Activated naive CD8-positive, alpha-beta T cell treated with anti-CD3 and anti-CD28 coated beads, Interleukin-2, amount 10 ng/mL, durations not matched to agents 7 days and 5 days (primary cell): ENCODE results near the gene ERO1A. TPM values are rescaled to one million over a fixed set of nuclear protein-coding genes. Genes with fewer than 3 reads are reported as not detected.

Experiments
- ATAC-seq: fragments of 150-1000 bp; cut with Tn5 transposase; one replicate; pipeline ENCODE4 v1.10.0; 2021; ENCODE audit warnings: low read depth, moderate library complexity
- POLR2A ChIA-PET: fragments of 350-600 bp; sonication (Branson Sonifier 250); formaldehyde crosslinking; loops from one replicate; lab custom pipeline; 2021; ENCODE audit warnings: antibody characterized with exemption; lab: Charles Lee
- DNase-seq: peaks from one replicate; pipeline ENCODE4 v3.0.0; 2021
- H3K27ac Mint-ChIP-seq: one replicate; pipeline ENCODE4 v1.8.0; 2022; ENCODE audit warnings: mild to moderate bottlenecking, mixed read lengths
- H3K27me3 Mint-ChIP-seq: one replicate; pipeline ENCODE4 v1.8.0; 2022; ENCODE audit warnings: mild to moderate bottlenecking, moderate library complexity, mixed read lengths
- H3K36me3 Mint-ChIP-seq: one replicate; pipeline ENCODE4 v1.8.0; 2021; ENCODE audit warnings: mild to moderate bottlenecking, mixed read lengths
- H3K4me1 Mint-ChIP-seq: one replicate; pipeline ENCODE4 v1.8.0; 2021; ENCODE audit warnings: mixed read lengths
- H3K4me3 Mint-ChIP-seq: one replicate; pipeline ENCODE4 v1.8.0; 2022; ENCODE audit warnings: mild to moderate bottlenecking, moderate library complexity, mixed read lengths
- H3K9me3 Mint-ChIP-seq: one replicate; pipeline ENCODE4 v1.8.0; 2021; ENCODE audit warnings: mixed read lengths
- total RNA-seq, 2 experiments: library from RNA; stranded (reverse); gene quantifications; one replicate each; pipeline ENCODE4 v1.2.3, GENCODE V29; 2021

The ERO1A gene
- total RNA-seq, 2 experiments from 2014 or later, result 185 to 203 TPM

DNA sequence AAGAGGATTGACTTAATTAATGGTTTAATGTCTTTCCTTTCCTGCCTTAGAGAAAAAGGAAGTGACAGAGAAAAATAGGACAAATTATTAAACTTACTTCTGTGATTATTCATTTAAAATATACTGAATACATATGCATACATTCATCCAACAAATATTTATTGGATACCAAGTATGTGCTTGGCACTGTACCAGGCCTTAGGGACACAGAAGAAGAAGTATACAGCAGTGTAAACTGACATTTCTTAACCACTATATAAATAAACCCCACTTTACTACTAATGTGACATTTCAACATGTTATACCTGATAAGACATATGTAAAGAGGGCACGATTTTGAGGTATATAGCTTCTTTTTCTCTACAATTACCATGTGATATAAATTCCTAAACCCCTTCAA is 53.6 kb downstream of the ERO1A start:
- peaks cover 41% of the 10 kb centered on the region for H3K36me3 Mint-ChIP-seq
- POLR2A ChIA-PET, result interaction anchor here (0.7 kb wide), 1 partner anchor 182 kb away, joined by 4 read pairs; no protein-coding TSS in a partner anchor
- ATAC-seq, result no peak

DNA sequence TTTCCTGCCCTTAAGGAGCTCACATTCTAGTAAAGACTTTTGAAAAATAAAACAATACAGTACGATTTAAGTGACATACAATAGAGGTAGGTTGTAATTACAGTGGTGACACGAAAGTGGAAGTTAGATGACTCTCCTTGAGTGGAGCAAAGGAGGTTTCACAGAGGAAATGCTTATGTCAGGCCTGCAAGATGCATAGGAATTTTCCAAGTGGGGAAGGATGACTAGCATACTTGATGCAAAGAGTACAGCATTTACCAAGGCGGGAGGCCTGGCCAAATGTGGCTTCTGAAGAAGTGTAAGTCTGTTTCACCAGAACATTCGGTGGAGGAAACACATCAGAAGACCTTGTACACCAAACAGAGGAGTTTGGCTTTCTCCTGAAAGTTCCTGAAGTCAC is 55.2 kb downstream of the ERO1A start:
- peaks cover 31% of the 10 kb centered on the region for H3K36me3 Mint-ChIP-seq
- no peak for DNase-seq
- H3K4me3 Mint-ChIP-seq, result no peak overlapping the region
- no peak for ATAC-seq
- H3K9me3 Mint-ChIP-seq, result peaks cover 4% of the 10 kb centered on the region
- peaks cover 4% of the 10 kb centered on the region for H3K4me1 Mint-ChIP-seq
- H3K27ac Mint-ChIP-seq, result no peak overlapping the region
- POLR2A ChIA-PET, result no interaction called here
- no peaks in the 10 kb centered on the region for H3K27me3 Mint-ChIP-seq

More for the DNA sequence above, 53.6 kb downstream of the ERO1A start:
- Mint-ChIP-seq H3K27ac (no peak overlapping the region), H3K4me3 (no peak overlapping the region), H3K9me3 (peaks cover 4% of the 10 kb centered on the region), H3K27me3 (no peaks in the 10 kb centered on the region), H3K4me1 (peaks cover 4% of the 10 kb centered on the region)
- DNase-seq, result no peak

DNA sequence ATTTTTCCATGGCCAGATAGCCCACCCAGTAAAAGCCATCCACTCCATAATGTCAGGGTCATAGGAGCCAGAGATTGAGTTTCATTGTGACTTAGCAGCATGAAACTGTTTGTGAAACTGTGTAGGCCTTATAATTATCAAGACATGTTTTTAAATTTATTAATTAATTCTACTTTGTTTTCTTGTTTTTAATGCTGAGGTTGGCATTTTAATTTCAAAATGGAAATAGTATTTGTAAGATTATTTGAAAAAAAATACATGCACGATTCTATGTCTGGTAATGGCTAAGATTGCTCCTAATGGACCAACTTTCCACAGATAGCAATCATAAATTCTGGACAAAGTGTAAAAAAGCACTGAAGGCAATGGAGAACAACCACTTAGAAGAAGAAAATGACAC is 75.7 kb downstream of the ERO1A start:
- no peak for ATAC-seq
- DNase-seq, result no peak
- H3K36me3 Mint-ChIP-seq, result no peaks in the 10 kb centered on the region
- H3K27ac Mint-ChIP-seq, result no peak overlapping the region
- POLR2A ChIA-PET, result no interaction called here
- H3K9me3 Mint-ChIP-seq, result no peaks in the 10 kb centered on the region
- H3K27me3 Mint-ChIP-seq, result peaks cover 12% of the 10 kb centered on the region
- no peak overlapping the region for H3K4me3 Mint-ChIP-seq
- H3K4me1 Mint-ChIP-seq, result peaks cover 2% of the 10 kb centered on the region

DNA sequence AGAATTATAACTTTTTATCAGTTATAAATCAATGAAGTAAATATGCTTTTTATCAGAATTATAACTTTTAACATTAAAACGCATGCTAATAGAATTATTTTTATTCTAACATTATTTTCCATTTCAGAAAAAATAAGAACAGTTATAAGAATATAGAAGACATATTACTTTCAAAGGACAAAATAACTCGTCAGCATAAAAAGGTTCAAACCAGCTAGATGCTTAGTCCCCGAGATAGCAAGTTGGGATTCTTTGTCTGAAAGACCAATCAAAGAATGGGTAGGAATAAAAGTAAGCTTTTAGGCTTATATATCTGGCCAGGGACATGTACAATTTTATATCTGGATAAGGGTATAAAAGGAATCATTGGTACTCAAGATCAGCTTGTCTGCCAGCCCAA is 76.8 kb downstream of the ERO1A start:
- H3K9me3 Mint-ChIP-seq, result no peaks in the 10 kb centered on the region
- ATAC-seq (no peak), DNase-seq (no peak)
- H3K36me3 Mint-ChIP-seq, result no peaks in the 10 kb centered on the region
- peaks cover 12% of the 10 kb centered on the region for H3K27me3 Mint-ChIP-seq
- POLR2A ChIA-PET, result no interaction called here
- H3K27ac Mint-ChIP-seq, result no peak overlapping the region
- H3K4me1 Mint-ChIP-seq, result peaks cover 2% of the 10 kb centered on the region
- no peak overlapping the region for H3K4me3 Mint-ChIP-seq

DNA sequence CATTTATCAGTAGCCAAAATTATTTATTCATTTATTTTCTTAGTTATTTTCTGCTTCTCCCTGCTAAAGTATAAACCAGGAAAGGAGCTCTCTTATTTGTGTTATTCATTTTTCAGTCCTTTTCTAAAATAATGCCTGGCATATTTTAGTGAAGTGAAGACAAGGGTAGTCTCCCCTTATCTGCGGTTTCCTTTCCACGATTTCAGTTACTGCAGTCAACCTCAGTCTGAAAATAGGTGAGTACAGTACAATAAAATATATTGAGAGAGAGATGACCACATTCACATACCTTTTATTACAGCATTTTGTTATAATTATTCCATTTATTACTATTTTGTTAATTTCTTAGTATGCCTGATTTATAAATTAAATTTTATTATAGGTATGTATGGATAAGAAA is 85.2 kb downstream of the ERO1A start:
- peaks cover under 1% of the 10 kb centered on the region for H3K36me3 Mint-ChIP-seq
- POLR2A ChIA-PET, result no interaction called here
- H3K9me3 Mint-ChIP-seq, result peaks cover 8% of the 10 kb centered on the region
- H3K27ac Mint-ChIP-seq, result no peak overlapping the region
- H3K27me3 Mint-ChIP-seq, result peaks cover 11% of the 10 kb centered on the region
- no peak overlapping the region for H3K4me3 Mint-ChIP-seq
- DNase-seq (no peak), ATAC-seq (no peak)
- H3K4me1 Mint-ChIP-seq, result no peaks in the 10 kb centered on the region

DNA sequence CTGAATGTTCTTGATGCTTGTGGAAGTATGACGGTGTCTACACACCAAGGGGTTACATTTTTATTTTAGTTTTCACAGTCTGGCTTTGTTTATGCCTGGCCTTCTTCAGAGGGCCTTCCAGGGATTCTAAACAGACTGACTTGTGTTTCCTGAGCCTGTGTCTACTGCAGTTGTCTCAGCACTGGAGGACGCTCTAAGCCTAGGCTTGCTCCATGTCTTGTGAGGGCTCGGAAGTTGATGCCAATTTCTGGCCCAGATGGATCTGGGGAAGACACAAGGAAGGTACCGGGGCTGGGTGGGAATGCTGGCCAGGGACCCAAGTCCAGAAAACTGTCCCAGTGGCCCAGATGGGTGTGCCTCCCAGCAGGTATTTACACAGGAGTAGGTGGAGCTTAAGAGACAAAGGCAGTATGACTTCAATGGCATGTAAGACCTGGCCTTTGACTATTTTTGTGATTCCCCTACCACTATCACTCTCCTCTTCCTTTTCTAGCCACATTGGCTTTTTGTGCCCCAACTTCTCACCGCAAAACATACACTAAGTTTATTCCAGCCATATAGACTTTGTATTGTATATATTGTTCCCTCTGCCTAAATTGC is 85.8 kb downstream of the ERO1A start:
- Mint-ChIP-seq H3K27ac (no peak overlapping the region), H3K27me3 (peaks cover 10% of the 10 kb centered on the region), H3K4me3 (no peak overlapping the region), H3K4me1 (no peaks in the 10 kb centered on the region), H3K9me3 (peaks cover 10% of the 10 kb centered on the region), H3K36me3 (peaks cover 2% of the 10 kb centered on the region)
- ATAC-seq (no peak), DNase-seq (no peak)
- POLR2A ChIA-PET, result no interaction called here

DNA sequence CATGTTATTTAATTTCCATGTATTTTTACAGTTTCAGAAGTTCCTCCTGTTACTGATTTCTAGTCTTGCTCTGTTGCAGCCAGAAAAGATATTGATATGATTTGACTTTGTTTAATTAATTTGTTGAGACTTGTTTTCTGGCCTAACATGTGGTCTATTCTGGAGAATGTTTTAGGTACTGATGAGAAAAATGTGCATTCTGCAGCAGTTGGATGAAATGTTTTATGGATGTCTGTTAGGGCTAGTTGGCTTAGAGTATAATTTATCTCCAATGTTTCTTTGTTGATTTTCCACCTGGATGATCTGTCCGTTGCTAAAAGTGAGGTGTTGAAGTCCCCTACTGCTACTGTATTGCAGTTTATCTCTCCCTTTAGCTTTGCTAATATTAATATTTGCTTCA is 88.3 kb downstream of the ERO1A start:
- Mint-ChIP-seq H3K9me3 (peaks cover 10% of the 10 kb centered on the region), H3K4me1 (peaks cover 5% of the 10 kb centered on the region), H3K36me3 (peaks cover 2% of the 10 kb centered on the region), H3K27me3 (peaks cover 17% of the 10 kb centered on the region), H3K4me3 (no peak overlapping the region), H3K27ac (no peak overlapping the region)
- POLR2A ChIA-PET, result no interaction called here
- DNase-seq (no peak), ATAC-seq (no peak)

DNA sequence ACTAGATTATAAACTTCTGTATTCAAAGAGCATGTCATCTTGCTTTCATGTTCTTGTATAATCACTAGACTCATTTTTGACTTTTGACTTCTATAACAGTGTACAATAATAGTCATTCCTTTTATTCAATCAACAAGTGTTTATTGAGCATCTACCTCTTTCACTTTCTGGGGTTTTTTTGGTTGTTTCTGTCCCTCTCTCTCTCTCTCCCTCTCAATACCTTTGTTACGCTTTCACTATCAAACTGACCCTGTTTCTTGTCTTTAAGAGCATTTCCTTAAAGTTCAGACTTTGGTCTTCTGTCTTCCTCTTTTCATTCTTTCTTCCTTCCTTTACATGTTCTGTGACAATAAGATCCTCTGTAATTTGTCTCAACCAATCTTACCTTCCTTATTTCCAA is 93.2 kb downstream of the ERO1A start:
- peaks cover 5% of the 10 kb centered on the region for H3K4me1 Mint-ChIP-seq
- peak overlapping the region; percentile 35 for H3K4me3 Mint-ChIP-seq
- POLR2A ChIA-PET, result no interaction called here
- H3K36me3 Mint-ChIP-seq, result peaks cover 2% of the 10 kb centered on the region
- DNase-seq (no peak), ATAC-seq (no peak)
- H3K27me3 Mint-ChIP-seq, result peaks cover 24% of the 10 kb centered on the region
- peaks cover 10% of the 10 kb centered on the region for H3K9me3 Mint-ChIP-seq
- peak overlapping the region; percentile 10 for H3K27ac Mint-ChIP-seq

DNA sequence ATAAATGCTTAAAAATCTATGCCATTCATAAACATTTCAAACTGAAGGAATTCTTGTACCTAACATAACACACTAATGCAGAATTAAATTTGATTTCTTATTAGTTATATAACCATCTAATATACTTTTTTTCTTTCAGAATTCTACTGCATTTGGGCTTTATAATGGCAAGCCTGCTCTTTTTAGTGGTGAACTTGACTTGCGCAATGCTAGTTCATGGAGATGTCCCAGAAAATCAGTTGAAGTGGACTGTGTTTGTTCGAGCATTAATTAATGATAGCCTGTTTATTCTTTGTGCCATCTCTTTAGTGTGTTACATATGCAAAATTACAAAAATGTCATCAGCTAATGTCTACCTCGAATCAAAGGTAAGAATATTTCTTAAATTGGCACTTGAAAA is 95.4 kb downstream of the ERO1A start:
- ATAC-seq (no peak), DNase-seq (no peak)
- Mint-ChIP-seq H3K36me3 (peaks cover 4% of the 10 kb centered on the region), H3K4me1 (peaks cover 5% of the 10 kb centered on the region), H3K9me3 (peaks cover 3% of the 10 kb centered on the region), H3K27me3 (peaks cover 16% of the 10 kb centered on the region), H3K4me3 (no peak overlapping the region), H3K27ac (no peak overlapping the region)
- POLR2A ChIA-PET, result no interaction called here

DNA sequence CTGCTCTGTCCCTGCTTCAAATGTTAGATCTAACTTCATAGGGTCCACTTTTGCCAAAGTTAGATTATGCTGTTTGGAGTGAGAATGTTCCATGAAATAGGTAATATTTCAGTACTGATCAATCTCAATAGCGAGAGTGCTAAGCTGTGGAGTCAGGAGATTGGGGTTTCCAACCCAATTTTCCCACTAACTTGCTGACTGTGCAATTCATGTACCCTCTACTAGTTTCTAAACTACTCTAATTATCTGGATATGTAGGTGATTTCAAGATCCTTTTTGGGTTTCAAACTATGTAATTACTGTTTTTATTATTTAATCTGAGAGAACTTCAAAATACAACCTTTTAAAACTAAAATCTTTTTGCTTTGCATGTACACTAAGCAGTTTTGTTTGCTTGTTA is 96.8 kb downstream of the ERO1A start:
- ATAC-seq, result no peak
- H3K9me3 Mint-ChIP-seq, result peaks cover 5% of the 10 kb centered on the region
- peaks cover 7% of the 10 kb centered on the region for H3K36me3 Mint-ChIP-seq
- no peak overlapping the region for H3K27ac Mint-ChIP-seq
- POLR2A ChIA-PET, result no interaction called here
- H3K4me3 Mint-ChIP-seq, result no peak overlapping the region
- H3K4me1 Mint-ChIP-seq, result peaks cover 5% of the 10 kb centered on the region
- no peak for DNase-seq
- H3K27me3 Mint-ChIP-seq, result peaks cover 17% of the 10 kb centered on the region

DNA sequence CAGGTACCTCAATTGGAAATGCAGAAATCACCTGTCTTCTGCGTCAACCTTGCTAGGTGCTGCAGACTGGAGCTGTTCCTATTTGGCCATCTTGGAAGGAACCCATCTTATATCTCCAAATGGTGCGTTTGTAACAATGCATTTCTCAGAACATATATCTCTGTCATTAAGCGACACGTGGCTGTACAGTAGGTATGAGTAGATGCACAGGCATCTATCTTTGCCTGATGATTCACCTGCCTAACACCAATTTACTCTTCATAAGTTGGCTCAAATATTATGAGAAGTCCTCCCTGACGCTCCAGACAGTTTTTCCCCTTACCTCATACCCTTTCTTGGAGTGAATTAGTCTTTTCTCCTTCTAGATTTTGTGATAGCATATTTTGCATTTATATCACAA is 98.5 kb downstream of the ERO1A start:
- ATAC-seq, result no peak
- H3K9me3 Mint-ChIP-seq, result peaks cover 8% of the 10 kb centered on the region
- POLR2A ChIA-PET, result no interaction called here
- DNase-seq, result no peak
- no peak overlapping the region for H3K4me3 Mint-ChIP-seq
- peaks cover 7% of the 10 kb centered on the region for H3K36me3 Mint-ChIP-seq
- H3K27ac Mint-ChIP-seq, result no peak overlapping the region
- peaks cover 13% of the 10 kb centered on the region for H3K27me3 Mint-ChIP-seq
- no peaks in the 10 kb centered on the region for H3K4me1 Mint-ChIP-seq

DNA sequence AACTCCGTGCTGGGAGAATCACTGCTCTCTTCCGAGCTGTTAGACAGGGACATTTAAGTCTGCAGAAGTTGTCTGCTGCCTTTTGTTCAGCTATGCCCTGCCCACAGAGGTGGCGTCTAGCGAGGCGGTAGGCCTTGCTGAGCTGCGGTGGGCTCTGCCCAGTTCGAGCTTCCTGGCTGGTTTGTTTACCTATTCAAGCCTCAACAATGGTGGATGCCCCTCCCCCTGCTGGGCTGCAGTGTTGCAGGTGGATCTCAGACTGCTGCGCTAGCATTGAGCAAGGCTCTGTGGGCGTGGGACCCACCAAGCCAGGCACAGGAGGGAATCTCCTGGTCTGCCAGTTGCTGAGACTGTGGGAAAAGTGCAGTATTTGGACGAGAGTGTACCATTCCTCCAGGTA is 99.0 kb downstream of the ERO1A start:
- no peak overlapping the region for H3K4me3 Mint-ChIP-seq
- POLR2A ChIA-PET, result no interaction called here
- peaks cover 8% of the 10 kb centered on the region for H3K9me3 Mint-ChIP-seq
- DNase-seq (no peak), ATAC-seq (no peak)
- H3K4me1 Mint-ChIP-seq, result no peaks in the 10 kb centered on the region
- peaks cover 13% of the 10 kb centered on the region for H3K27me3 Mint-ChIP-seq
- H3K36me3 Mint-ChIP-seq, result peaks cover 7% of the 10 kb centered on the region
- H3K27ac Mint-ChIP-seq, result no peak overlapping the region

DNA sequence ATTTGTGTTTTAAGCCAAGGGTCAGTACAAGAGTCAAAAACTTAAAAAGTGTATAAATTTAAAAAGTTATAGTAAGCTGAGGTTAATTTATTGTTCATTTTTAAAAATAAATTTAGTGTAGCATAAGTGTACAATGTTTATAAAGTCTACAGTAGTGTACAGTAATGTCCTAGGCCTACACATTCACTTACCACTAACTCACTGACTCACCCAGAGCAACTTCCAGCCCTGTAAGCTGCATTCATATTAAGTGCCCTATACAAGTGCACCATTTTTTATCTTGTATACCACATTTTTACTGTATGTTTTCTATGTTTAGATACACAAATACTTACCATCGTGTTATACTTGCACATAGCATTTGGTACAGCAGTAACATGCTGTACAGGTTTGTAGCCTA is 105.0 kb downstream of the ERO1A start:
- Mint-ChIP-seq H3K27me3 (peaks cover 9% of the 10 kb centered on the region), H3K4me3 (no peak overlapping the region), H3K36me3 (peaks cover 5% of the 10 kb centered on the region), H3K9me3 (peaks cover 6% of the 10 kb centered on the region), H3K4me1 (no peaks in the 10 kb centered on the region), H3K27ac (no peak overlapping the region)
- ATAC-seq (no peak), DNase-seq (no peak)
- POLR2A ChIA-PET, result no interaction called here
